ENCODE measurements around the gene ING5.
"Not testable (repeated sequence)": the region's sequence is repeated elsewhere in the genome, so short reads cannot be mapped to it uniquely, and the experiment has no call there.

Gene ING5

DNA sequence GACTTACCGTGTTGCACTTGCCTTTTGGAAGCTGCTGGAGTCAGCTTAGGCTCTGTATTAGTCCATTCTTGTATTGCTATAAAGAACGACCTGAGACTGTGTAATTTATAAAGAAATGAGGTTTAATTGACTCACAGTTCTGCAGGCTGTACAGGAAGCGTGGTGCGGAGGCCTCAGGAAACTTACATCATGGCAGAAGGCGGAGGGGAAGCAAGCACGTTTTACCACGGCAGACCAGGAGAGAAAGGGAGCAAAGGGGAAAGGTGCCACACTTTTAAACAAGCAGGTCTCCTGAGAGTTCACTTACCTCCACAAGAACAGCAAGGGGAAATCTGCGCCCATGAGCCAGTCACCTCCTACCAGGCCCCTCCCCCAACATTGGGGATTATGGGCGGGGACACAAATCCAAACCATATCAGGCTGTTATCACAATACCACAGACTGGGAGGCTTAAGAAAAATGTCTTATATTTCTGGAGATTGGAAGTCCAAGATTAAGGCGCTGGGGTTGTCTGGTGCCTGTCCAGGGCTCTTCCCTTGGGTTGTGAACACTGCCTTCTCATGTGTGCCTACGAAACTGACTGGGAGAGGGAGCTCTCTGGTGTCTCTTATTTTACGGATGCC, 28.9 kb downstream of the ING5 start:
- no peak for DNase-seq (ENCODE audit: extremely low read depth, insufficient read length)
- H3K27me3 ChIP-seq (replicated peaks; ENCODE audit: control insufficient read depth, insufficient read depth, low read length), result no peaks in the 10 kb centered on the region
- no peak overlapping the region for H3K4me3 ChIP-seq (replicated peaks; ENCODE audit: low read depth, low read length)
- H3K36me3 ChIP-seq (ENCODE audit: control insufficient read depth, insufficient read depth, low read length), result no peaks in the 10 kb centered on the region
- TF ChIP-seq CTCF (IDR thresholded peaks at IDR 0.05; ENCODE audit: insufficient read depth, low read length, poor library complexity, severe bottlenecking), result no peak

DNA sequence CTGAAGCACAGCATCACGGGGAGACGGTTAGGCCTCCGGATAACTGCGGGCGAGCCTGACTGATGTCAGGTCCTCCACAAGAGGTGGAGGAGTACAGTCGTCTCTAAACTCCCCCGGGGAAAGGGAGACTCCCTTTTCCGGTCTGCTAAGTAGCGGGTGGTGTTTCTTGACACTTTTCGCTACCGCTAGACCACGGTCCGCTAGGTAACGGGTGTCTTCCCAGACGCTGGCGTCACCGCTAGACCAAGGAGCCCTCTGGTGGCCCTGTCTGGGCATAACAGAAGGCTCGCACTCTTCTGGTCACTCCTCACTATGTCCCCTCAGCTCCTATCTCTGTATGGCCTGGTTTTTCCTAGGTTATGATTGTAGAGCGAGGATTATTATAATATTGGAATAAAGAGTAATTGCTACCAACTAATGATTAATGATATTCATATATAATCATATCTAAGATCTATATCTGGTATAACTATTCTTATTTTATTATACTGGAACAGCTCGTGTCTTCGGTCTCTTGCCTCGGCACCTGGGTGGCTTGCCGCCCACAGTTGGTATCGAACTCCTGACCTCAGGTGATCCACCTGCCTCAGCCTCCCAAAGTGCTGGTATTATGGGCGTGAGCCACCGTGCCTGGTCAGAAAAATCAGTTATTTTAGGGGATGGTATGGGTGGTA, 30.8 kb downstream of the ING5 start:
- not testable (repeated sequence) for DNase-seq (ENCODE audit: extremely low read depth, insufficient read length)

GRCh38 chr2:241733391-241734207, 31.8 kb downstream of the ING5 start:
- TF ChIP-seq CTCF (IDR thresholded peaks at IDR 0.05; ENCODE audit: insufficient read depth, low read length, poor library complexity, severe bottlenecking), result no peak
- no peak for DNase-seq (ENCODE audit: extremely low read depth, insufficient read length)
- peaks cover 2% of the 10 kb centered on the region; the same call in 1 of the 2 replicates for H3K36me3 ChIP-seq (ENCODE audit: control insufficient read depth, insufficient read depth, low read length)
- H3K4me3 ChIP-seq (replicated peaks; ENCODE audit: low read depth, low read length), result peak overlapping the region; percentile 54; the same call in 1 of the 2 replicates
- no peaks in the 10 kb centered on the region for H3K27me3 ChIP-seq (replicated peaks; ENCODE audit: control insufficient read depth, insufficient read depth, low read length)

More for the DNA sequence above, 30.8 kb downstream of the ING5 start:
- not testable (repeated sequence) for H3K36me3 ChIP-seq (ENCODE audit: control insufficient read depth, insufficient read depth, low read length); H3K27me3 ChIP-seq (replicated peaks; ENCODE audit: control insufficient read depth, insufficient read depth, low read length); H3K4me3 ChIP-seq (replicated peaks; ENCODE audit: low read depth, low read length)
- TF ChIP-seq CTCF (IDR thresholded peaks at IDR 0.05; ENCODE audit: insufficient read depth, low read length, poor library complexity, severe bottlenecking), result peak; percentile 39

- Histone ChIP-seq H3K27me3 (replicated peaks; ENCODE audit: control insufficient read depth, insufficient read depth, low read length) (no peaks in the 10 kb centered on the region), H3K36me3 (ENCODE audit: control insufficient read depth, insufficient read depth, low read length) (peaks cover 2% of the 10 kb centered on the region; the same call in 1 of the 2 replicates), H3K4me3 (replicated peaks; ENCODE audit: low read depth, low read length) (peak overlapping the region; percentile 54)
- DNase-seq (ENCODE audit: extremely low read depth, insufficient read length), result no peak
- peak; percentile 17 for TF ChIP-seq CTCF (IDR thresholded peaks at IDR 0.05; ENCODE audit: insufficient read depth, low read length, poor library complexity, severe bottlenecking)
Measured at GRCh38 chr2:241734208-241734466, 32.3 kb downstream of the ING5 start.

- no peak for TF ChIP-seq CTCF (IDR thresholded peaks at IDR 0.05; ENCODE audit: insufficient read depth, low read length, poor library complexity, severe bottlenecking)
- peak; percentile 87 for DNase-seq (ENCODE audit: extremely low read depth, insufficient read length)
Measured at GRCh38 chr2:241734467-241735208, 32.8 kb downstream of the ING5 start, which contains the start of gene D2HGDH. Gene D2HGDH, plus strand, starts transcription at chr2:241734630. Its CDS starts 595 bp downstream, at chr2:241735225.

More at GRCh38 chr2:241734467-241735208, 32.8 kb downstream of the ING5 start, which contains the start of gene D2HGDH:
- Histone ChIP-seq H3K4me3 (replicated peaks; ENCODE audit: low read depth, low read length) (peak within 1 kb of the TSS; percentile 88), H3K27me3 (replicated peaks; ENCODE audit: control insufficient read depth, insufficient read depth, low read length) (no peaks in the 10 kb centered on the region), H3K36me3 (ENCODE audit: control insufficient read depth, insufficient read depth, low read length) (peaks cover 2% of the 10 kb centered on the region; the same call in 1 of the 2 replicates)

All from GM06990 (cell line).